Parathyroid adenoma (tissue), 2 donors: ENCODE results near the gene PARD3B.

Experiments
- H2AFZ ChIP-seq: fragments of 300-600 bp; sonication (generic); one replicate; pipeline ENCODE4 v1.7.0; 2017; ENCODE audit warnings: antibody characterized with exemption, mild to moderate bottlenecking
- H3K27ac ChIP-seq: fragments of 300-600 bp; sonication (generic); one replicate; pipeline ENCODE4 v1.7.0; 2017
- H3K27me3 ChIP-seq: fragments of 300-600 bp; sonication (generic); one replicate; pipeline ENCODE4 v1.7.0; 2017; ENCODE audit warnings: low read length; ENCODE audit not compliant: control insufficient read depth, insufficient read depth
- H3K36me3 ChIP-seq: fragments of 300-600 bp; sonication (generic); one replicate; pipeline ENCODE4 v1.7.0; 2017; ENCODE audit warnings: low read length; ENCODE audit not compliant: control insufficient read depth, insufficient read depth
- H3K4me1 ChIP-seq: fragments of 300-600 bp; sonication (generic); one replicate; pipeline ENCODE4 v1.7.0; 2017; ENCODE audit warnings: control low read depth
- H3K4me2 ChIP-seq: fragments of 300-600 bp; sonication (generic); one replicate; pipeline ENCODE4 v1.7.0; 2017; ENCODE audit warnings: low read length
- H3K4me3 ChIP-seq: fragments of 300-600 bp; sonication (generic); one replicate; pipeline ENCODE4 v1.7.0; 2017; ENCODE audit warnings: low read depth, low read length
- H3K79me2 ChIP-seq: fragments of 300-600 bp; sonication (generic); one replicate; pipeline ENCODE4 v1.7.0; 2017; ENCODE audit warnings: control low read depth
- H3K9ac ChIP-seq: fragments of 300-600 bp; sonication (generic); one replicate; pipeline ENCODE4 v1.7.0; 2017; ENCODE audit warnings: mild to moderate bottlenecking
- H3K9me3 ChIP-seq: fragments of 300-600 bp; sonication (generic); one replicate; pipeline ENCODE4 v1.7.0; 2017; ENCODE audit warnings: low read length; ENCODE audit not compliant: control insufficient read depth
- CTCF ChIP-seq: fragments of 300-600 bp; sonication (generic); IDR thresholded peaks from one replicate; pipeline ENCODE4 v1.7.0; 2017; ENCODE audit warnings: antibody characterized with exemption, mild to moderate bottlenecking
- donor health status: primary hyperparathyroidism.

The PARD3B gene

GRCh38 chr2:205189301-205189700, 644.0 kb downstream of the PARD3B start:
- H2AFZ ChIP-seq: no peak overlapping the region
- H3K4me2 ChIP-seq: no peak overlapping the region
- no peak for TF ChIP-seq CTCF
- H3K4me1 ChIP-seq: no peaks in the 10 kb centered on the region
- no peak overlapping the region for H3K9ac ChIP-seq
- no peaks in the 10 kb centered on the region for H3K36me3 ChIP-seq
- H3K27me3 ChIP-seq: no peaks in the 10 kb centered on the region
- no peaks in the 10 kb centered on the region for H3K9me3 ChIP-seq
- H3K4me3 ChIP-seq: no peak overlapping the region
- no peak overlapping the region for H3K27ac ChIP-seq
- no peaks in the 10 kb centered on the region for H3K79me2 ChIP-seq

GRCh38 chr2:205190528-205190927, 645.3 kb downstream of the PARD3B start:
- Histone ChIP-seq H3K9me3 (no peaks in the 10 kb centered on the region), H3K27ac (no peak overlapping the region), H3K79me2 (no peaks in the 10 kb centered on the region), H3K27me3 (no peaks in the 10 kb centered on the region), H2AFZ (no peak overlapping the region), H3K9ac (no peak overlapping the region), H3K4me3 (no peak overlapping the region), H3K4me1 (no peaks in the 10 kb centered on the region), H3K4me2 (no peak overlapping the region), H3K36me3 (no peaks in the 10 kb centered on the region)
- no peak for TF ChIP-seq CTCF

- no peak overlapping the region for H3K4me3 ChIP-seq
- no peak overlapping the region for H2AFZ ChIP-seq
- H3K27me3 ChIP-seq: no peaks in the 10 kb centered on the region
- no peaks in the 10 kb centered on the region for H3K9me3 ChIP-seq
- no peaks in the 10 kb centered on the region for H3K36me3 ChIP-seq
- no peak for TF ChIP-seq CTCF
- H3K4me1 ChIP-seq: no peaks in the 10 kb centered on the region
- H3K79me2 ChIP-seq: no peaks in the 10 kb centered on the region
- H3K27ac ChIP-seq: no peak overlapping the region
- no peak overlapping the region for H3K9ac ChIP-seq
- no peak overlapping the region for H3K4me2 ChIP-seq
Observed at GRCh38 chr2:205193125-205193835, 648.0 kb downstream of the PARD3B start.

- no peak overlapping the region for H3K4me2 ChIP-seq
- no peaks in the 10 kb centered on the region for H3K9me3 ChIP-seq
- H3K27me3 ChIP-seq: no peaks in the 10 kb centered on the region
- H3K4me3 ChIP-seq: no peak overlapping the region
- TF ChIP-seq CTCF: no peak
- no peaks in the 10 kb centered on the region for H3K36me3 ChIP-seq
- no peak overlapping the region for H3K9ac ChIP-seq
- H3K27ac ChIP-seq: no peak overlapping the region
- H3K4me1 ChIP-seq: no peaks in the 10 kb centered on the region
- H3K79me2 ChIP-seq: no peaks in the 10 kb centered on the region
- H2AFZ ChIP-seq: no peak overlapping the region
Observed at GRCh38 chr2:205193836-205194228, 648.6 kb downstream of the PARD3B start.
